GM18951 (cell line): Measurements from ENCODE around the gene TRAIP.

Source experiments
- POLR2A ChIP-seq: IDR thresholded peaks from 4 replicates; pipeline ENCODE4 v1.6.1; 2011; ENCODE audit warnings: mild to moderate bottlenecking; ENCODE audit not compliant: insufficient read length, insufficient read depth; ENCODE audit errors: extremely low read depth
- in situ Hi-C: fragments of 300-500 bp; cut with MboI; formaldehyde crosslinking; loops from one replicate; pipeline ENCODE4 v1.12.0; 2022; ENCODE audit warnings: low sequenced_read_pairs, mixed read lengths, inconsistent platforms; ENCODE audit not compliant: unreplicated experiment

TRAIP gene

GRCh38 chr3:49882166-49882565 is 25.8 kb upstream of the TRAIP start:
- in situ Hi-C loops = no loop called here

GRCh38 chr3:49880581-49881315 is 24.4 kb upstream of the TRAIP start:
- TF ChIP-seq POLR2A = no peak
- in situ Hi-C loops = no loop called here

More at GRCh38 chr3:49882166-49882565, 25.8 kb upstream of the TRAIP start:
- TF ChIP-seq POLR2A = no peak

- in situ Hi-C loops = no loop called here
These were observed 23.4 kb upstream of the TRAIP start for GRCh38 chr3:49879721-49880120.

GRCh38 chr3:49878686-49879085 is 22.3 kb upstream of the TRAIP start:
- TF ChIP-seq POLR2A = no peak
- in situ Hi-C loops = no loop called here

More at GRCh38 chr3:49879721-49880120, 23.4 kb upstream of the TRAIP start:
- TF ChIP-seq POLR2A = no peak

GRCh38 chr3:49877716-49878115 is 21.4 kb upstream of the TRAIP start:
- in situ Hi-C loops = no loop called here
- TF ChIP-seq POLR2A = no peak

- in situ Hi-C loops = no loop called here
- no peak for TF ChIP-seq POLR2A
These were observed 20.2 kb upstream of the TRAIP start for GRCh38 chr3:49876567-49876966.

GRCh38 chr3:49873623-49874022 is 17.3 kb upstream of the TRAIP start:
- no peak for TF ChIP-seq POLR2A
- in situ Hi-C loops = no loop called here

GRCh38 chr3:49872801-49873281 is 16.5 kb upstream of the TRAIP start:
- in situ Hi-C loops = no loop called here
- TF ChIP-seq POLR2A = no peak

GRCh38 chr3:49871531-49872153 is 15.3 kb upstream of the TRAIP start:
- in situ Hi-C loops = no loop called here
- no peak for TF ChIP-seq POLR2A

- no peak for TF ChIP-seq POLR2A
- in situ Hi-C loops = no loop called here
These were observed 13.3 kb upstream of the TRAIP start, which contains the start of gene CAMKV for GRCh38 chr3:49869525-49870126. TSS of gene CAMKV (minus strand) at chr3:49869906. CDS start at chr3:49862388, 7,518 bp downstream.

- in situ Hi-C loops = no loop called here
- TF ChIP-seq POLR2A = no peak
These were observed 12.6 kb upstream of the TRAIP start for GRCh38 chr3:49868862-49869466.

GRCh38 chr3:49867871-49868321 is 11.5 kb upstream of the TRAIP start:
- TF ChIP-seq POLR2A = no peak
- in situ Hi-C loops = no loop called here

GRCh38 chr3:49867400-49867799 is 11.0 kb upstream of the TRAIP start:
- in situ Hi-C loops = no loop called here
- TF ChIP-seq POLR2A = no peak

GRCh38 chr3:49865198-49865784 is 8.9 kb upstream of the TRAIP start:
- in situ Hi-C loops = no loop called here
- TF ChIP-seq POLR2A = no peak
